ENCODE results near the gene GMCL2. TPM values are rescaled to one million over a fixed set of nuclear protein-coding genes. Genes with fewer than 3 reads are reported as not detected.

Gene GMCL2
- total RNA-seq, 1 donor from 2014 or later = not detected

DNA sequence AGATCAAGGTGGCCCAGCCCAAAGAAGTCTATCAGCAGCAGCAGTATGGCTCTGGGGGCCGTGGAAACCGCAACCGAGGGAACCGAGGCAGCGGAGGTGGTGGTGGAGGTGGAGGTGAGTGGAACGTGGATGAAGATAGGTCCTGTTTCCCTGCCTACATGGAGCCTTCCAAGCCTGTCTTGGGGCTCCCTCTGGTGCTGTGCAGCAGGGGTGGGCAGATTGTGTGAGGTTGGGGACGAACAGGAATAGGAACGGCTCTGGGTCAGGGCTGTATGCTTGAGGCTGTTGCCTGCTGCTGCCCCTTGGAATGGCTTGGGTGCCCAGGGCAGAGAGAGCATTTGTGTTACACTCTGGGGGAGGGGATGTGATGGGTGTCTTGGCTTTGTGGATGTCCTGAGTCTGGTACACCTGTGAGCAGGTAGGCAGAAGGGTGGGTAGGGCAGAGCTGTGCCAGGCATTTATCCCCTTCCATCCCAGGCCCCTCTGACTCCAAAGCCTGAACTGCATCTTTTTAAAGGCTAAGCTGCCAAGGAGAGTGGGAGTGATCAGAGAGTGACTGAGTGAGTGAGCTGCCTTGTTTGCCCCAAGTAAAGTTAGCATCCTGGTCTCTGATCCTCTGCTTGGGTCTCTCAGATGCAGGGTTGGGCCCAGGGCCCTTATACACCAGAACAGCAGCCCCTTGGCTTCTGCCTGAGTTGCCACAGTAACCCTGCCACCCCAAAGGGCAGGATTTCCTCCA lies 22.3 kb upstream of the GMCL2 start:
- no peak for DNase-seq (ENCODE audit: low spot score, unreplicated experiment)
- Mint-ChIP-seq H3K36me3 (ENCODE audit: insufficient read depth) (peaks cover 34% of the 10 kb centered on the region), H3K27me3 (no peaks in the 10 kb centered on the region), H3K27ac (peak overlapping the region; percentile 77), H3K4me1 (ENCODE audit: low read depth) (peaks cover 18% of the 10 kb centered on the region), H3K9me3 (ENCODE audit: low read depth) (no peaks in the 10 kb centered on the region), H3K4me3 (ENCODE audit: low read depth) (no peak overlapping the region)
- TF ChIP-seq, protein P1, sequence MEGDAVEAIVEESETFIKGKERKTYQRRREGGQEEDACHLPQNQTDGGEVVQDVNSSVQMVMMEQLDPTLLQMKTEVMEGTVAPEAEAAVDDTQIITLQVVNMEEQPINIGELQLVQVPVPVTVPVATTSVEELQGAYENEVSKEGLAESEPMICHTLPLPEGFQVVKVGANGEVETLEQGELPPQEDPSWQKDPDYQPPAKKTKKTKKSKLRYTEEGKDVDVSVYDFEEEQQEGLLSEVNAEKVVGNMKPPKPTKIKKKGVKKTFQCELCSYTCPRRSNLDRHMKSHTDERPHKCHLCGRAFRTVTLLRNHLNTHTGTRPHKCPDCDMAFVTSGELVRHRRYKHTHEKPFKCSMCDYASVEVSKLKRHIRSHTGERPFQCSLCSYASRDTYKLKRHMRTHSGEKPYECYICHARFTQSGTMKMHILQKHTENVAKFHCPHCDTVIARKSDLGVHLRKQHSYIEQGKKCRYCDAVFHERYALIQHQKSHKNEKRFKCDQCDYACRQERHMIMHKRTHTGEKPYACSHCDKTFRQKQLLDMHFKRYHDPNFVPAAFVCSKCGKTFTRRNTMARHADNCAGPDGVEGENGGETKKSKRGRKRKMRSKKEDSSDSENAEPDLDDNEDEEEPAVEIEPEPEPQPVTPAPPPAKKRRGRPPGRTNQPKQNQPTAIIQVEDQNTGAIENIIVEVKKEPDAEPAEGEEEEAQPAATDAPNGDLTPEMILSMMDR (IDR thresholded peaks at IDR 0.05; ENCODE audit: unreplicated experiment) = no peak

DNA sequence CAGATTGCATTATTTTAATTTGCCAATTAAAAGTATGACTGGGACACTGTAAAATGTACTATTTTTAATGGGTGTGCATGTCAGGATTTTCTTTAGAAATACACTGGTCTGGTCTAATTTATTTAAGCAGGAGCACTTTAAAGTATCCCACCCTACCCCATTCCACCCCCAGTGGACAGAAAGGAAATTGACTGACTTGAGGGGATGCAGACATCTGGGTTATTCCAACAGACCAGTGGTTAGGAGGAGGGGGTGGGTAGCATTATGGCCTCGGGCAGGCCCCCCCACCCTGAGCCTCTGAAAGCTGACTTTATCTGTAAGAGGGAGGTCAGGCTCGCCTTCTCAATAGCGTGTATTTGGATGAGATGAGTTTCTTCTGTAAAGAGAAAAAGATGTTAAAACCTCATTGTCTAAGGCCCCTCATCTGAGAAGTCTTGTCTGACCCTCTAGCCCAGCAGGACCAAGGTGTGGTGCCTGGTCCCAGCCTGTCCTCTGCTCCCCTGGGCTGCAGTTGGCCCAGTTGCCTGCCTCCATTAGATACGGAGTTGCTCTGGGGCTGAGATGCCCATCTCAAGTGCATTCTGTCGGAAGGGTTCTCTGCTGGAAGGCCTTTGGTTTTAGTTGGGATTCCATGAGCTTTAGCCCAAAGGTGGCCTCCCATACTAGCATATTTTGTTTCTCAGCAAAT lies 21.5 kb upstream of the GMCL2 start:
- DNase-seq (ENCODE audit: low spot score, unreplicated experiment) = no peak
- TF ChIP-seq, protein P1 (IDR thresholded peaks at IDR 0.05; ENCODE audit: unreplicated experiment) = peak; percentile 32
- peaks cover 36% of the 10 kb centered on the region for H3K36me3 Mint-ChIP-seq (ENCODE audit: insufficient read depth)
- no peaks in the 10 kb centered on the region for H3K27me3 Mint-ChIP-seq
- H3K4me1 Mint-ChIP-seq (ENCODE audit: low read depth) = peaks cover 20% of the 10 kb centered on the region
- no peaks in the 10 kb centered on the region for H3K9me3 Mint-ChIP-seq (ENCODE audit: low read depth)
- H3K4me3 Mint-ChIP-seq (ENCODE audit: low read depth) = no peak overlapping the region
- peak overlapping the region; percentile 78 for H3K27ac Mint-ChIP-seq

DNA sequence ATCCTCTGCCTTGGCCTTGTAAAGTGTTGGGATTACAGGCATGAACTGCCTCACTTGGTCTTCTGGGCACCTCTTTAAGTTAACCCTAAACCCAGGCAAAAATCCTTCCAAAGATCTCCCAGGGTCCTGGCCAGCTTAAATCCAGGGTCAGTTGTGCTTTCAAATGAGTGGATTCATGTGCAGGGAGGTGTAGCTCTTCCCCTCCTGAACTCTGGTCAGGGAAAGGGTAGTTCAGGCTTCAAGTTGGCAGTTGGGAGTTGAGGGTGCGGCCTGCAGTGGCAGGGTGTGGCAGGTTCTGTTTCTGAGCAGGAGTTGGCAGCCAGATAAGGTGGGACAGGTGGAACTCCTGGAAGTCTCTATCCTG lies 20.7 kb upstream of the GMCL2 start:
- TF ChIP-seq, protein P1 (IDR thresholded peaks at IDR 0.05; ENCODE audit: unreplicated experiment) = no peak
- peak overlapping the region; percentile 86 for H3K27ac Mint-ChIP-seq
- peak overlapping the region; percentile 39 for H3K4me3 Mint-ChIP-seq (ENCODE audit: low read depth)
- H3K4me1 Mint-ChIP-seq (ENCODE audit: low read depth) = peaks cover 20% of the 10 kb centered on the region
- peaks cover 36% of the 10 kb centered on the region for H3K36me3 Mint-ChIP-seq (ENCODE audit: insufficient read depth)
- H3K9me3 Mint-ChIP-seq (ENCODE audit: low read depth) = no peaks in the 10 kb centered on the region
- H3K27me3 Mint-ChIP-seq = no peaks in the 10 kb centered on the region
- no peak for DNase-seq (ENCODE audit: low spot score, unreplicated experiment)

DNA sequence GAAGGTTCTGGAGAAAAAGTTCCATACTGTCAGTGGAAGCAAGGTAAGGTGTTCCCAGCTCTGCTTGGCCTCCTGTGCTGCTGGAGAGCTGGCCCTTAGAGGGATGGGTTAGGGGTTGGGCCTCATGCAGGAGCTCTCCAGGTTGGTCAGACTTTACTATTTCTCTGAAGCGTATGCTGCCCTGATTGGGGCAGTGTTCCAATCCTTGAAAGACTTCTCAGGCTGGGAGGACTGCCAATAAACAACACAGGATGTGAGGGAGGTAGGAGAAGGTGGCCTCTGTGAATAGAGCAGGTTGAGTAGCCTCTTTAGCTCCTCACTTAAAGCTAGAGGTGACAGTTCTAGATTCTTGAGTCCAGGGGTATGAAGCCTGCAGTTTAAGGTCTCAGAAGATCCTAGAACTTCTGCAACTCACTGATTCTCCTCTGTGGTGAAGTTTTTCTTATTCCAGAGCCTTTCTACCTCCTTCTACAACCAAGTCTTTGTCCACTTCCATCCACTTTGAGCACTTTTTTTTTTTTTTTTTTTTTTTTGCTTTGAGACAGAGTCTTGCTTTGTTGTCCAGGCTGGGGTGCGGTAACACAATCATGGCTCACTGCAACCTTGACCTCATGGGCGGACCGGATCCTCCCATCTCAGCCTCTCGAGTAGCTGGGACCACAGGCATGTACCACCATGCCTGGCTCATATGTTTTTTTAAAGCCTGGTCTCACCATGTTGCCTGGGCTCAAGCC lies 20.2 kb upstream of the GMCL2 start:
- peaks cover 20% of the 10 kb centered on the region for H3K4me1 Mint-ChIP-seq (ENCODE audit: low read depth)
- no peaks in the 10 kb centered on the region for H3K9me3 Mint-ChIP-seq (ENCODE audit: low read depth)
- DNase-seq (ENCODE audit: low spot score, unreplicated experiment) = no peak
- peak overlapping the region; percentile 84 for H3K4me3 Mint-ChIP-seq (ENCODE audit: low read depth)
- no peaks in the 10 kb centered on the region for H3K27me3 Mint-ChIP-seq
- TF ChIP-seq, protein P1 (IDR thresholded peaks at IDR 0.05; ENCODE audit: unreplicated experiment) = no peak
- H3K27ac Mint-ChIP-seq = peak overlapping the region; percentile 86
- peaks cover 36% of the 10 kb centered on the region for H3K36me3 Mint-ChIP-seq (ENCODE audit: insufficient read depth)
